ENCODE data around the gene ANP32B. TPM values are rescaled to one million over a fixed set of nuclear protein-coding genes. Genes with fewer than 3 reads are reported as not detected.

ANP32B gene
- polyA plus RNA-seq, 1 of the 3 experiments (the other 2 are of a cell fraction), result 28.4 TPM

- CTCF ChIA-PET, result interaction anchor here (1.1 to 1.4 kb wide), 2 partner anchors 11 to 252 kb away, joined by 3 to 4 read pairs; no protein-coding TSS in a partner anchor
- Histone ChIP-seq H3K36me3 (replicated peaks in 1 of 2; ENCODE audit: control insufficient read depth in 1 of 2, insufficient read depth in 2 of 2, low read length in 1 of 2) (peaks cover 65 to 78% of the 10 kb centered on the region in 2 experiments), H3K27ac (ENCODE audit: low read depth in 2 of 2, low read length in 1 of 2) (no peak overlapping the region), H3K79me2 (ENCODE audit: insufficient read depth) (peaks cover 19% of the 10 kb centered on the region), H3K9me3 (no peaks in the 10 kb centered on the region), H3K9me2 (no peaks in the 10 kb centered on the region), H3F3A (replicated peaks; ENCODE audit: insufficient read depth) (peaks cover 3% of the 10 kb centered on the region), H2AFZ (ENCODE audit: low read depth) (no peak overlapping the region), H3K4me1 (ENCODE audit: control insufficient read depth in 1 of 2, insufficient read depth in 2 of 2, low read depth in 1 of 2, low read length in 1 of 2) (no peaks in the 10 kb centered on the region; a peak in 1 of 4 replicates), H4K20me1 (ENCODE audit: insufficient read depth) (peaks cover 2% of the 10 kb centered on the region; the same call in 1 of the 2 replicates), H3K4me3 (ENCODE audit: low read depth in 2 of 2, low read length in 1 of 2) (no peak overlapping the region), H3K4me2 (no peak overlapping the region), H3K27me3 (ENCODE audit: insufficient read depth) (no peaks in the 10 kb centered on the region), H3K9ac (no peak overlapping the region)
- DNase-seq, result no peak
- POLR2A ChIA-PET, result no interaction called here
- 97% methylated on average over 7 of the region's 7 CpGs for WGBS (ENCODE audit: low lambda C conversion rate)
- TF ChIP-seq TEAD4 (IDR thresholded peaks at IDR 0.05; ENCODE audit: borderline replicate concordance, insufficient read depth) (no peak), FOSL2 (IDR thresholded peaks at IDR 0.05; ENCODE audit: borderline replicate concordance, low read depth) (no peak), IRF3 (IDR thresholded peaks at IDR 0.05; ENCODE audit: low read depth, low read length) (no peak), EP300 (IDR thresholded peaks at IDR 0.05; ENCODE audit: borderline replicate concordance in 1 of 2, low read depth in 1 of 2, low read length in 1 of 2) (no peak), JUND (IDR thresholded peaks at IDR 0.05) (no peak), RFX5 (IDR thresholded peaks at IDR 0.05; ENCODE audit: low read length) (no peak), EZH2phosphoT487 (IDR thresholded peaks at IDR 0.05; ENCODE audit: borderline replicate concordance, low read depth) (no peak), MXI1 (IDR thresholded peaks at IDR 0.05; ENCODE audit: low read depth, low read length) (no peak)
These were observed 28.0 kb downstream of the ANP32B start for GRCh38 chr9:98011122-98011521.

- ChIA-PET CTCF (interaction anchor here (1.0 to 1.1 kb wide), 3 partner anchors 12 to 93 kb away, joined by 3 to 6 read pairs (median 3); partner anchors contain the start of gene TRMO), POLR2A (no interaction called here)
- no peak overlapping the region for H3K9ac ChIP-seq
- TF ChIP-seq EP300 (IDR thresholded peaks at IDR 0.05; ENCODE audit: borderline replicate concordance in 1 of 2, low read depth in 1 of 2, low read length in 1 of 2), result no peak
- no peak for TF ChIP-seq ZBTB33 (IDR thresholded peaks at IDR 0.05; ENCODE audit: borderline replicate concordance, low read depth)
- TF ChIP-seq GATA2 (CRISPR knock-in tag; IDR thresholded peaks at IDR 0.05), result no peak
- TF ChIP-seq FOXJ3 (CRISPR knock-in tag; IDR thresholded peaks at IDR 0.05), result no peak
- no peak for TF ChIP-seq RXRA (IDR thresholded peaks at IDR 0.05; ENCODE audit: borderline replicate concordance, low read depth)
- TF ChIP-seq NRF1 (IDR thresholded peaks at IDR 0.05; ENCODE audit: low read depth, low read length), result no peak
- no peak for TF ChIP-seq RAD21 (IDR thresholded peaks at IDR 0.05; ENCODE audit: low read length)
- peaks cover 0 to 9% of the 10 kb centered on the region in 2 experiments; a peak in 1 of 4 replicates for H3K4me1 ChIP-seq (ENCODE audit: control insufficient read depth in 1 of 2, insufficient read depth in 2 of 2, low read depth in 1 of 2, low read length in 1 of 2)
- peaks cover 57 to 67% of the 10 kb centered on the region in 2 experiments for H3K36me3 ChIP-seq (replicated peaks in 1 of 2; ENCODE audit: control insufficient read depth in 1 of 2, insufficient read depth in 2 of 2, low read length in 1 of 2)
- H3K4me2 ChIP-seq, result no peak overlapping the region
- H2AFZ ChIP-seq (ENCODE audit: low read depth), result no peak overlapping the region
- no peak for DNase-seq
- H3K9me2 ChIP-seq, result no peaks in the 10 kb centered on the region
- no peaks in the 10 kb centered on the region for H4K20me1 ChIP-seq (ENCODE audit: insufficient read depth)
- H3K27ac ChIP-seq (ENCODE audit: low read depth in 2 of 2, low read length in 1 of 2), result no peak overlapping the region
- H3K4me3 ChIP-seq (ENCODE audit: low read depth in 2 of 2, low read length in 1 of 2), result no peak overlapping the region
- WGBS (ENCODE audit: low lambda C conversion rate), result 86% methylated on average over 4 of the region's 4 CpGs
- H3K9me3 ChIP-seq, result no peaks in the 10 kb centered on the region
- H3K79me2 ChIP-seq (ENCODE audit: insufficient read depth), result peaks cover 4% of the 10 kb centered on the region; the same call in 1 of the 2 replicates
- H3F3A ChIP-seq (replicated peaks; ENCODE audit: insufficient read depth), result peaks cover 9% of the 10 kb centered on the region
- H3K27me3 ChIP-seq (ENCODE audit: insufficient read depth), result no peaks in the 10 kb centered on the region
These were observed 33.1 kb downstream of the ANP32B start for GRCh38 chr9:98016137-98016680.

All from SK-N-SH (cell line).